ENCODE results near the gene METTL9.

- TF ChIP-seq CTCF (conservative IDR thresholded peaks at IDR 0.05 in 1 of 2, IDR thresholded peaks at IDR 0.05 in 1 of 2; ENCODE audit: low read depth in 1 of 2, low read length in 2 of 2), result no peak
- TF ChIP-seq EZH2 (IDR thresholded peaks at IDR 0.05; ENCODE audit: low read length, missing control alignments), result no peak
These were observed 55.5 kb downstream of the METTL9 start for GRCh38 chr16:21654881-21655280.

Measured in fibroblast of lung (primary cell).